GM18873 (cell line): Measurements from ENCODE around the gene C21orf58.
"Not testable (repeated sequence)": the region's sequence is repeated elsewhere in the genome, so short reads cannot be mapped to it uniquely, and the experiment has no call there.

Experiments
- ATAC-seq: cut with Tn5 transposase; IDR thresholded peaks from one replicate; pipeline ENCODE4 v1.9.1; 2021; ENCODE audit warnings: mild to moderate bottlenecking, moderate library complexity, moderate number of reproducible peaks; ENCODE audit not compliant: unreplicated experiment, low FRiP score

C21orf58 gene

DNA sequence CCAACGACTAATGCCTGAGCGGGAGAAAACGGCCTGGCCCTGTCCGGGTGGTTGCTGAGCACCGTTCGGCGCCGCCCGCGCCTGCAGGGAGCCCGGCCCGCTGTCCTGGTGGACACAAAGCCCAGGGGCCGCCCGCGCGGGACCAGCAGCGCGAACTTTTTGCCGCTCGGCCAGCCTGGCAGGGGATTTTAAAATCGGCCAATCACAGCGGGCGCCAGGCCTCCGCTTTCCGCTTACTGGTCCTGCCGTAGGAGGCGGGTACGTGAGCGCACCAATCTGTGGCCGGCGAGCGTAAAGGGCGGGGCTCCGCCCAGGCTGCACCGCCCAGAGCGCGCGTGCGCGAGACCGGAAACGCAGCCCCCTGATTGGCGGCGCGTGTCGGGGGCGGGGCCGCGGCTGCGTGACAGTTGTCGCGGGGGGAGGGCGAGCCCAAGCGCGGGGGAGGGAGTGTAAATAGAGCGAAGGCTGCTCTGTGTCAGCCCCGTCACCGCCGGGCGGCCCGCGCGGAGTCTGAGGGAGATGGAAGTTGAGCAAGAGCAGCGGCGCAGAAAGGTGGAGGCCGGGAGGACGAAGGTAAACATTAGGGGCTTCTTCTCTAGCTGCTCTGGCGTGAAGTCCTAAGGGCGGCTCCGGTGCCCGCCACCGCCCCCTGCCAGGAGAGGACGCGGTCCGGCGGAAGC, at the start of gene C21orf58, which contains the start of gene PCNT:
TSS of gene C21orf58 (minus strand) at position 161 of the 680 bp plus-strand sequence. CDS start 1,132 bp downstream, outside the sequence.
TSS of gene PCNT (plus strand) at position 447 of the 680 bp plus-strand sequence. CDS start at position 520, 73 bp downstream.
- ATAC-seq, result peak; percentile 83

DNA sequence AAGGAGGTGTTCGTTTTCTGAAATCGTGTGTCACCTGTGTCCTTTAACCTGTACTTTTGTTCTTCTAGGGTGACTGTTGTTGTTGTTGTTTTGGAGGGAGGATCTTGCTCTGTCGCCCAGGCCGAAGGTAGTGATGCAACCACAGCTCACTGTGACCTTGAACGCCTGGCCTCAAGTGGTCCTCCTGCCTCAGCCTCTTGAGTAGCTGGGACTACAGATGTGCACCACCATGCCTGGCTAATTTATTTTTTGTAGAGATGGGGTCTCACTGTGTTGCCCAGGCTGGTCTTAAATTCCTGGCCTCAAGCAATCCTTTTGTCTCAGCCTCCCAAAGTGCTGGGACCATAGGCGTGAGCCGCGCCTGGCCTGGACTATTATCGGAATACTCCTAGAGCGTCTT, 49.3 kb upstream of the C21orf58 start:
- ATAC-seq, result not testable (repeated sequence)

DNA sequence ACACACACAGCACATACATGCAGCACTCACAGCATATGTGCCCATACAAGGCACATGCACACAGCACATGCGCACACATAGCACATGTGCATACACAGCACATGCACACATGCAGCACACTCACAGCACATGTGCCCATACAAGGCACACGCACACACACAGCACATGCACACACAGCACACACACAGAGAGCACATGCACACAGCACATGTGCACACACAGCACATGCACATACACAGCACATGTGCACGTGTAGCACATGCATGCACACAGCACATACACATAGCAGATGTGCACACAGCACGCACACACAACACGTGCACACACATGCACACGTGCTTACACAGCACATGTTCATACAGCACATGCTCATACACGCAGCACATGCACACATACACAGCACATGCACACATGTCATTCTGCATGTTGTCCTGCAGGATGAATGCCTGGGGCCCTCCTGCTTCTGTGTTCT, 48.4 kb upstream of the C21orf58 start:
- no peak for ATAC-seq

DNA sequence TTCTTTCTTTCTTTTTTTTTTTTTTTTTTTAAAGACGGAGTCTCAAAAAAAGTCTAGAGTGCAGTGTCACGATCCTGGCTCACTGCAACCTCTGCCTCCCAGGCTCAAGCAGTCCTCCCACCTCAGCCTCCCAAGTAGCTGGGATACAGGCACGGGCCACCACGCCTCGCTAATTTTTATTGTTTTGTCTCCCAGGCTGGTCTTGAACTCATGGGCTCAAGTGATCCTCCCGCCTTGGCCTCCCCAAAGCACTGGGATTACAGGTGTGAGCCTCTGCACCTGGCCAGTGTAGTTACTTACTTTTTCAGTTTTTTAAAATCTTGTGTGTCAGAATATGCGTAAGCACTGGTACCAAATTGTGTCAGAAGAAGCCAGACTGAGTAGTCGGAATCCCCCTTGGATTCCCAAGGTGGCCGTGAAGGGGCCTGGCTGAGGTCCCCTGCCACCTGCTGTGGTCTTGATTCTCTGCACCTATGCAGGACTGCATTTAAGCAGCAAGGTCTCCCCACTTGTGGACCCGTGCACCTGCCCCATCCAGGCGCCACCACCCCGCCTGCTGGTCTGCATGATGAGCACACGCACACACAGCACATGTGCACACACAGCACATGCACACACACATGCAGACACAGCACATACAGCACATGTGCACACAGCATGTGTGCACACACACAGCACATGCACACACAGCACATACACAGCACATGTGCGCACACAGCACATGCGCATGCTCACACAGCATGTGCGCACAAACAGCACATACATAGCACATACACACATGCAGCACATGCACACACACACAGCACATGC, 47.7 kb upstream of the C21orf58 start:
- ATAC-seq, result no peak

DNA sequence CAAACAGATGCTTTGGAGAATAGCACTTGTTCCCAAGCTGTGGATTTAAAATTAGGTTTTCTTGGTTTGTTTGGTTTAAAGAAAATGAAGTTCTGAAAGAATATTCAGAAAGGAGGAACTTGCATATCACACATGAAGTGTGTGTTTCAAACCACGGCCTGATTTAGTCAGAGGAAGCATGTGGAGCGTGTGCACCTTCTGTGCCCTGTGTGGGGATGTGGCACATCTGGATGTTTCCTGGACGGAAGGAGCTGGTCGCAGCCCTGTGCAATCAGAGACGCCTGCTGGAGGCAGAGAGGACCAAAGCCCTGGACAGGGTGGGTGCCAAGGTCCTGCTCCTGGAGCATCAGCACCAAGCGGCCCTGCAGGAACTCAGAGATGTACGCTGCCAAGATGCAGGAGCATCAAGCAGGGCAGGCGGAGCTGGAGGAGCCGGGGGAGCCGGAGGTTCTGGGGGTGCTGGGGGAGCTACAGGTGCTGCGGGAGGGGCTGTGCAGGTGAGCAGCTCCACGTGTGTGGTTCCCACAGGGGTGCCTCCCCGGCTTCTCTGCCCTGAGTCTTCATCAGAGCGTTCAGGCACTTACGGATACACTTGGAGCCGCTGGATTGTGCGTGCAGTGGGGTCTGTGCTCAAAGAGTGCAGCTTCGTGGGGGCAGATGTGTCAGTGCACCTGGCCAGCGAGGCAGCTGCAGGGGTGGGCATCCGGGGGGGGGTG, 46.0 kb upstream of the C21orf58 start:
- ATAC-seq, result no peak

DNA sequence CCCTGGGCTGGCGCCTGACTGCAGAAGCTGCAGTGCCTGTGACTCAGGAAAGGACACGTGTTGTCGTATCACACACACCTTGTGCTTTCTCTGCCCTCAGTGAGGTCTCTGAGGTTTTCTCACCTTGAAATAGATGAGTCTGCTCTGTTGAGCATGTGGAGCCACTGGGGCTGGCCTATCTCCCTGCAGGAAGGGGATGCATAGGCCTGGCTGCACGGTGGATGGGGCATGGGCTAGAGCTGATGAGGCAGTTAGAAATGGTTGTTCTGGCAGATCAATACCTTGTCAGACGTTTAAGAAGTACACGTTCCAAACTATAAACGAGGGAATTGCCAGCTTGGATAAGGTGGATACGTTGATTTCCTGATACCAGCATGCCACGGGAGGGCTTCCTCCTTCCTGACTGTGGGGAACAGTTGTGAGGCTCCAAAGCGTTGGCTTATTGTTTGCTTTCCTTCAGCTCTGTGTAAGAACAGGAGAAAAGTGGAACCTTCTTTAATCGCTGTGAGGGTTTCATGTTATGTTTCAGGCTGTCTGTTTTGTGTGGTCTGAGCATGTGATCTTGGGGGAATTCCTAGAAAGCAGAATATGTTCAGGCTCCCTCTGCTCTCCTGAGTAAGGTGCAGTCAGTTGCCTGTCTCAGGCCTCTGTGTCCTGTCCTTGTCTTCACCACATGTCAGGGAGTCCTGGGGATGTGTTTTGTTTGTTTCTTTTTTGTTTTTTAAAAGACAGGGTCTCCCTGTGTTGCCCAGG, 45.0 kb upstream of the C21orf58 start:
- ATAC-seq, result no peak

DNA sequence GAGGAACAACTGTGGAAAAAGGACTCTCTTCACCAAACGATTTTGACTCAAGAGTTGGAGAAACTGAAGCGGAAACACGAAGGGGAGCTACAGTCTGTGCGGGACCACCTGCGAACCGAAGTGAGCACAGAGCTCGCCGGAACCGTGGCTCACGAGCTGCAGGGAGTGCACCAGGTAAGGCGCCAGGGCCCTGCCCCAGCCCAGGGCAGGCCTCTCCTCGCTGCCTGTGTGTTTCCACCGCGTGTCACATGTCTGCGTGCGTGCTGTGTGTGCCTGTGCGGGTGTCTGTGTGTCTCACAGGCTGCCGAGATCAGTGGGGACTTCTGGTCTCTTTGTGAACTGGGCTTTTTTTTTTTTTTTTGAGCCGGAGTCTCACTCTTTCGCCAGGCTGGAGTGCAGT, 43.3 kb upstream of the C21orf58 start:
- ATAC-seq, result no peak

DNA sequence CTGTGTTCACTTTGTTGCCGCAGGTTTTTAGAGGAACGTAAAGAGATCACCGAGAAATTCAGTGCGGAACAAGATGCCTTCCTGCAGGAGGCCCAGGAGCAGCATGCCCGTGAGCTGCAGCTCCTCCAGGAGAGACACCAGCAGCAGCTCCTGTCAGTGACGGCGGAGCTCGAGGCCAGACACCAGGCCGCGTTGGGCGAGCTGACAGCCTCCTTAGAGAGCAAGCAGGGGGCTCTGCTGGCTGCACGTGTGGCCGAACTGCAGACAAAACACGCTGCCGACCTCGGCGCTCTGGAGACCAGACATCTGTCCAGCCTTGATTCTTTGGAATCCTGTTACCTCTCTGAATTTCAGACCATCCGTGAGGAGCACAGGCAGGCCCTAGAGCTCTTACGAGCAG, 42.9 kb upstream of the C21orf58 start:
- no peak for ATAC-seq

DNA sequence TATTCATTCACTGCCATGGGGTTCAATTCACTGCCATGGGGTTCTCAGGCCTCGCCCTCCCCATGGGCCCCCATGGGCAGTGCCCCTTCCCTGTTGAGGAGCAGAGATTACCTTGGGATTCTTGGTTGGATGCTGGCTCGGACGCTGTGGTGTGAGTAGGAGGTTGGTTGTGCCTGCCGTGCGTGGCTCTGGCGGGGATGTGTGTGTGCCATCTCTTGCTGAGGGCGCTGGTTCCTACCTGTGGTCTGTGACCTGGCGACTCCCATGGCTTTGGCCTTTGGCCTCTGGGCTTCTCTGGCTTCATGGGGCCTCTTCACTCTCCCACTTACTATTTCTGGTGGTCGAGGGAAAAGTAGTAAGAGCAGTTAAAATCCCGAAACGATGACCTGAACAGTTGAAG, 42.4 kb upstream of the C21orf58 start:
- no peak for ATAC-seq

DNA sequence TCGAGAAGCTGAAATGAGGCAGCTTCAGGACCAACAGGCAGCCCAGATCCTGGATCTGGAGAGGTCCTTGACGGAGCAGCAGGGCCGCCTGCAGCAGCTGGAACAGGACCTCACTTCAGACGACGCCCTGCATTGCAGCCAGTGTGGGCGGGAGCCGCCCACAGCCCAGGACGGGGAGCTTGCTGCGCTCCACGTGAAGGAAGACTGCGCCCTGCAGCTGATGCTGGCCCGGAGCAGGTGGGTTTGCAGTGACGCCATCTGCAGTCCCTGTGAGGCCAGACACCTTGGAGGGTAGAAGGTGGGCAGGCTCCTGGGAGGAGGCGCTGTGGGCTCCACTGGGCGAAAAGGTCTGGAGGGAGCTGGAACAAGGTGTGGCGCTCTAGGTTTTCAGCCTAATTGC, 40.0 kb upstream of the C21orf58 start:
- no peak for ATAC-seq

DNA sequence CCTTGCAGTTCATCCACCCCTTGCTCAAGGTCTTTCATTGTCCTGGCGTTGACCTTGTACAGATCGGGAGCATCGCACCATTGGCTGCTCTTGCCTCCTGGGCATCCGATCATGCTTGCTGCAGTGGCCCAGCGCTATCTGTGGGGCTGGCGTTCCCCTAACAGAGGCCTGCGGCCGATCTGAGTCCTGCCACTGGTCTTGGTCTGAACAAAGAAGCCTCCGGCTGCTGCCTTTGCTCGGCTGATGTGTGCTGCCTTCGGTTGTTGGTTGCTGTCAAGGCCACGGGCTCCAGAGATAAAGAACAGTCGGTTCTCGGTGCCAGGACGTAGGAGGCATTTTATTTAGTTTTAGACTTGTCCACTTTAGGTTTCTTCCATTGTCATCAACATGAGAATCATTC, 39.3 kb upstream of the C21orf58 start:
- ATAC-seq, result no peak

DNA sequence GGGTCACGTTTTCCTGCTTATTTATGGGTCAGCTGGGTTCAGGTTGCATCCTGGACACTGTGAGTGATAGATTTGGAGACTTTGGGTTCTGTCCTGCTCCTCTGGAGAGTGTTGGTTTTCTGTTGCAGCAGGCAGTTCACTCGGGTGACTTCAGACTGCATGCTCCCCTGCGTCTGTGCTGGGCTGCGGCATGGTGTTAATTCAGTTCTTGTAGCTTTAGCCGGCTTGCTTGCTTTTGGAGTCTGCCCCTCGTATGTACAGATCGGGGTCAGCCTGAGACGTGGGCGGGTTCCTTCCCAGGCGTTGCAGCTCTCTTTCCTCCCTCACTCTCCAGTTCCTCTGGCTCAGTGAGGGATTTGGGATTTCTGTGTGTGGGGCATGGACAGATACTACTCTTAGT, 38.3 kb upstream of the C21orf58 start:
- ATAC-seq, result no peak

DNA sequence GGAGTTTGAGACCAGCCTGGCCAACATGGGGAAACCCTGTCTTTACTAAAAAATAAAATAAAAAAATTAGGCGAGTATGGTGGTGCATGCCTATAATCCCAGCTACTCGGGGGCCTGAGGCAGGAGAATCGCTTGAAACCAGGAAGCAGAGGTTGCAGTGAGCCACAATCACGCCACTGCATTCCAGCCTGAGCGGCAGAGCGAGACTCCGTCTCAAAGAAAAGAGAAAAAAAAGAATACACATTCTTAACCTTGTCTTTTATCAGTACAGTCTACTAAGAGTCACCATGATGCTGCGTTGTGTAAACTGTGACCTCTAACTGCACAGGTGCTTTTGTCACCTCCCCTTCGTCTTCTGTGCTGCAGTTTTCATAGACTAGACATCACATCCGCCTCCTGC, 37.5 kb upstream of the C21orf58 start:
- no peak for ATAC-seq

DNA sequence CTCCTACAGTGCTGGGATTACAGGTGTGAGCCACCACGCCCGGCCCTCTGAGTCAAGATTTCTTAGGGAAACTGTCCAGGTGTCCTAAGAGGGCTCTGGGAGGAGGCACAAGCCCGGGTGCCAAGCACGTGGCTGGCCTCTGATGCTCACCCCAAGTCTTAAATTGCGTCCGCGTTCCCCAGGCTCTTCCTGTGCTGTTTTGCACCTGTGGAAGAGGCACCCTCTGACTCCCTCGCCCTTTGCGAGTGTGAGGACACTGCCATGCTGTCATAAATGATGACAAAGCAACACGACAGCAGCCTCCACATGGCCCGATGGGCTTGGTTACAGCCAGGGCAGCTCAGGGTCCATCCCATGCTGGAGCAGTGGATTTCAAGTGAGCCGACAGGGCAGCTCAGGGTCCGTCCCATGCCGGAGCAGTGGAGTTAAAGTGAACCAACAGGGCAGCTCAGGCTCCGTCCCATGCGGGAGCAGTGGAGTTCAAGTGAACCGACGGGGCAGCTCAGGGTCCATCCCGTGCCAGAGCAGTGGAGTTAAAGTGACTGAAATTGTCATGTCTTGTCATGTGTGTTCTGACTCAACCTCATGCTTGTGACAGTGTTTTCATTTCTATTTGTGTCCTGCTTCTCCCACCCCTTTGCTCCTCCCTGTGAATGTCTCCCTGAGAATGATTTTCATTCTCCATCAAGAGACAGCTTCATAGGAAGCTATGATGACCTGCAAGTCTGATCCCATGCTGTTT, 34.2 kb upstream of the C21orf58 start:
- ATAC-seq, result no peak

DNA sequence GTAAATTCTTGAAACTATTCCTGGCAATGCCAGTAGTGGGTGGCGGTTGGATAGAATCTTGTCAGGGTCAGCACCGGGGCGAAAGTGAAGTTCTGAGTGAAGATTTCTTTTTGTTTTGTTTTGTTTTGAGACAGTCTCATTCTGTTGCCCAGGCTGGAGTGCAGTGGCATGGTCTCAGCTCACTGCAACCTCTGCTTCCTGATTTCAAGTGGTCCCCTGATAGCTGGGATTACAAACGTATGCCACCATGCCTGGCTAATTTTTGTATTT, 33.6 kb upstream of the C21orf58 start:
- ATAC-seq, result no peak

DNA sequence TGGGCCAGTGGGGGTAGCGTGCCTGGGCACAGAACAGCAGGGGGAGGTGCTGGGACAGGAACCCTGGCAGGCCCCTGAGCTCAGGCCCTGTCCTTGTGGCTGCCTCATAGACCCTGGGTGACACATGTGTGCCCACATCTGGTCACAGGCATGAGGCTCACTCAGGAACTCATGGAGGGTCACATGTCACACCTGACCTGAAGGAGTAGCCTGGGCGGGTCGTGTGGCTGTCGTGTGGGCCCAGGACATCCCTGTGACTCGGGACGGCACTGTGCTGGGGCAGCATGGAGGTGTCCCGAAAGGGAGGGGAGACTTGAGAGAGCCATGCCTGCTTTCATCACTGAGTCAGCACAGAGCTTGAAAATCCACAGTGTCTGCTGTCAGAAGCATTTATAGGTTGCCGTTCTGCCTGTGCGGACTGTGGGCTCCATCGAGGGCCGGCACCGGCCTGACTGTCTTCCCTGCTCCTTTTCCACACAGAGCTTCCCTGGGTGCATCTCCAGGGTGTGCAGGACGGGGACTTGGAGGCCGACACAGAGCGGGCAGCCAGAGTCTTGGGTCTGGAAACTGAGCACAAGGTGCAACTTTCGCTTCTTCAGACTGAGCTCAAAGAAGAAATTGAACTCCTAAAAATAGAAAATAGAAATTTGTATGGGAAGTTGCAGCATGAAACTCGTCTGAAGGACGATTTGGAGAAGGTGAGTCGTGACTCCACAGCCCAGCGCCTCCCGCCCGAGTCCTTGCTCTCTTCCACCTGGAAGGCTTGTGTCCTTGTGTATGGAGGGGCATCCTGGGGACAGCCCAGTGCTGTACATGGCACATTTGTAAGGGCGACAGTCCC, 33.0 kb upstream of the C21orf58 start:
- no peak for ATAC-seq

DNA sequence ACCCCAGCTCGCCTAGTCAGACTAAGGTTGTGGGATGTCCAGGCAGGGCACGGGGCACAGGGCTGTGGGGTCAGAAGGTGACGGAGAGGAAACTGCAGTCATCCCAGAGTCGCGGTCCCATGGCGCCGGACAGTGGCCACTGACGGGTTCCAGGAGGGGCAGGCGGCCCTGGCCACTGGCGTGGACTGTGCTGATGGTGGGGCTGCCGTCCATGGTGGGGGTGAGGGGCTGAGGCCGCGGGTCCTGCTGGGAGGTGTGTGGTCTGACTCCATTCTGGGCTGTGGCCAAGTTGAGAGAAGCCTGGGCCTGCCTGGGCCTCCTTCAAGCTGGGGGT, 32.3 kb upstream of the C21orf58 start:
- ATAC-seq, result no peak

DNA sequence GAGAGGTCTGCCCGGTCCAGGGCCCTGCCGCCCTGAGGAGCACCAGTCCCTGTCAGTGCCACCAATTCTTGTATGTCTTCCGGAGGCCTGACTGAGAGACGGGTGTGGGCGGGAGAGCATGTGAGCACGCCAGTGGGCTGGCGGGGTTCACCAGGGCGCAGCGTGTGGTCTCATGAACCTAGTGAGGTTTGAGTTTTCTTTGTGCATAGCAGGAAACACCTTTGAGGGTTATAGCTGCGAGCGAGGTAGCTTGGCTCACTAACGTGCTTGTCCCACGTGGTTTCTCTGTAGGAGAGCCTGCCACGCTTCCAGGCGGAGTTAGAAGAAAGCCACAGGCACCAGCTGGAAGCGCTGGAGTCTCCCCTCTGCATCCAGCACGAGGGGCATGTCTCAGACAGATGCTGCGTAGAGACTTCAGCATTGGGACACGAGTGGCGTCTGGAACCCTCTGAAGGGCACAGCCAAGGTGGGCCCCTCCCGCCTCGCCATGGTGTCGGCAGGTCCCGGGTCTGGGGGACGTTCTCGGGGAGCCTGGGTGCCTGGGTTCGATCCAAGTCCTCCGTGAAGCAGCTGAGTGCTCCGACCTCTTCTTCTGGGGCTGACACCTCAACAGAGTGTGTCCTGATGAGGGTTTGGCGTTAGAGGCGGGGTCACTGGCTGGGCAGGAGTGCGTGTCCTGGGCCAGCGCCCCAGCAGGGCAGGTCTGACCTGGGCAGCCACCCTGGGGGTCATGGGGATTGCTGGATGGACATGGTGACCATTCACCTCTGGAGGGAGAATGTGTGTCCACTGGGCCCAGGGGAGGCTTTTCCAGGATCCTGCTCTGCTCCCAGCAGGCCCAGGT, 31.7 kb upstream of the C21orf58 start:
- ATAC-seq, result no peak
